Trophoblast cell (in vitro differentiated cells and primary cell): Measurements from ENCODE around the gene NANOS3.
A peak's percentile ranks its signal among the peaks of the same experiment; 100 is the strongest.

Source experiments
- DNase-seq, 2 donors: peaks; one replicate each; pipeline ENCODE4 v3.0.0-alpha.2; 2016
- H2AFZ ChIP-seq: 2 replicates; pipeline ENCODE4 v1.6.1; 2013; ENCODE audit warnings: low read length, moderate library complexity, mild to moderate bottlenecking; ENCODE audit not compliant: insufficient read depth, poor library complexity
- H2AK5ac ChIP-seq: 2 replicates; pipeline ENCODE4 v1.6.1; 2013; ENCODE audit warnings: mild to moderate bottlenecking, low read length
- H2BK120ac ChIP-seq: 2 replicates; pipeline ENCODE4 v1.6.1; 2013; ENCODE audit warnings: low read length, mild to moderate bottlenecking, moderate library complexity; ENCODE audit not compliant: insufficient read depth, poor library complexity
- H2BK12ac ChIP-seq: 2 replicates; pipeline ENCODE4 v1.6.1; 2013; ENCODE audit warnings: mild to moderate bottlenecking, low read length, moderate library complexity
- H2BK5ac ChIP-seq: 2 replicates; pipeline ENCODE4 v1.6.1; 2013; ENCODE audit warnings: low read length, low read depth, moderate library complexity, mild to moderate bottlenecking; ENCODE audit not compliant: poor library complexity
- H3K14ac ChIP-seq: 2 replicates; pipeline ENCODE4 v1.6.1; 2013; ENCODE audit warnings: mild to moderate bottlenecking, low read length
- H3K18ac ChIP-seq: 2 replicates; pipeline ENCODE4 v1.6.1; 2013; ENCODE audit warnings: mild to moderate bottlenecking, low read length
- H3K23ac ChIP-seq: 2 replicates; pipeline ENCODE4 v1.6.1; 2013; ENCODE audit warnings: low read length
- H3K27ac ChIP-seq: 2 replicates; pipeline ENCODE4 v1.5.1; 2013; ENCODE audit warnings: low read depth, mild to moderate bottlenecking, inconsistent platforms, low read length, moderate library complexity
- H3K27me3 ChIP-seq: 2 replicates; pipeline ENCODE4 v1.6.1; 2013; ENCODE audit warnings: inconsistent platforms, mild to moderate bottlenecking, low read length, moderate library complexity; ENCODE audit not compliant: insufficient read depth
- H3K36me3 ChIP-seq, 2 experiments: 1 replicate in 1 of 2; 2 replicates in 1 of 2; pipeline ENCODE4 v1.6.1; 2013; ENCODE audit warnings: low read length in 2 of 2, mild to moderate bottlenecking in 2 of 2, moderate library complexity in 1 of 2; ENCODE audit not compliant: insufficient read depth in 2 of 2, control insufficient read depth in 1 of 2
- H3K4ac ChIP-seq: 2 replicates; pipeline ENCODE4 v1.6.1; 2013; ENCODE audit warnings: low read depth, mild to moderate bottlenecking, low read length, moderate library complexity
- H3K4me1 ChIP-seq, 2 experiments: 1 replicate in 1 of 2; 2 replicates in 1 of 2; pipeline ENCODE4 v1.6.1; 2013; ENCODE audit warnings: low read length in 2 of 2, mild to moderate bottlenecking in 2 of 2, moderate library complexity in 1 of 2; ENCODE audit not compliant: insufficient read depth in 2 of 2, control insufficient read depth in 1 of 2
- H3K4me2 ChIP-seq: 2 replicates; pipeline ENCODE4 v1.6.1; 2013; ENCODE audit warnings: inconsistent platforms, mild to moderate bottlenecking, low read length, moderate library complexity
- H3K4me3 ChIP-seq: 2 replicates; pipeline ENCODE4 v1.5.1; 2013; ENCODE audit warnings: mild to moderate bottlenecking, low read depth, low read length, inconsistent platforms
- H3K79me1 ChIP-seq: one replicate; pipeline ENCODE4 v1.6.1; 2013; ENCODE audit warnings: low read length
- H3K79me2 ChIP-seq: 2 replicates; pipeline ENCODE4 v1.6.1; 2013; ENCODE audit warnings: low read length, mild to moderate bottlenecking; ENCODE audit not compliant: control insufficient read depth, insufficient read depth, poor library complexity
- H3K9ac ChIP-seq: 2 replicates; pipeline ENCODE4 v1.6.1; 2013; ENCODE audit warnings: mild to moderate bottlenecking, low read length
- H3K9me3 ChIP-seq: 2 replicates; pipeline ENCODE4 v1.6.1; 2013; ENCODE audit warnings: low read depth, mild to moderate bottlenecking, control low read depth, inconsistent platforms, low read length; ENCODE audit not compliant: insufficient read depth
- H4K12ac ChIP-seq: 2 replicates; pipeline ENCODE4 v1.6.1; 2013; ENCODE audit warnings: low read depth, mild to moderate bottlenecking, low read length, moderate library complexity
- H4K8ac ChIP-seq: 2 replicates; pipeline ENCODE4 v1.6.1; 2013; ENCODE audit warnings: low read depth, mild to moderate bottlenecking, low read length, moderate library complexity
- H4K91ac ChIP-seq: one replicate; pipeline ENCODE4 v1.6.1; 2013; ENCODE audit warnings: low read depth, mild to moderate bottlenecking, low read length, moderate library complexity
- WGBS: extraction: QIAGEN DNeasy Blood & Tissue Kit; methylation state at CpG from one replicate; pipeline ENCODE4 v1.1.7; 2013; ENCODE audit warnings: missing lambda C conversion rate; ENCODE audit not compliant: insufficient read length, insufficient coverage; ENCODE audit errors: extremely low coverage; 5-methylcytosine and 5-hydroxymethylcytosine counted together

The NANOS3 gene

GRCh38 chr19:13905634-13906520 lies 28.9 kb downstream of the NANOS3 start, which contains the start of the genes BRME1 and CC2D1A:
TSS of gene BRME1 (minus strand) at chr19:13906117. CDS start at chr19:13904892, 1,225 bp downstream.
TSS of gene CC2D1A (plus strand) at chr19:13906201. CDS start at chr19:13906442, 241 bp downstream.
- Histone ChIP-seq H3K4me2 (peak within 1 kb of the TSS; percentile 60), H4K8ac (peak within 1 kb of the TSS; percentile 84), H3K27ac (peak within 1 kb of the TSS; percentile 20), H2BK12ac (no peak within 1 kb of the TSS), H3K14ac (peak within 1 kb of the TSS; percentile 87), H4K91ac (peak within 1 kb of the TSS; percentile 76), H2BK120ac (peak within 1 kb of the TSS; percentile 29), H3K4me3 (peak within 1 kb of the TSS; percentile 94), H3K4ac (peak within 1 kb of the TSS; percentile 53), H3K9ac (peak within 1 kb of the TSS; percentile 86), H3K27me3 (no peaks in the 10 kb centered on the region), H2BK5ac (peak within 1 kb of the TSS; percentile 24), H3K9me3 (no peaks in the 10 kb centered on the region), H3K4me1 (peaks cover 3 to 8% of the 10 kb centered on the region in 2 experiments), H3K79me1 (peaks cover 5% of the 10 kb centered on the region), H3K79me2 (peaks cover 5% of the 10 kb centered on the region), H2AK5ac (peak within 1 kb of the TSS; percentile 64), H3K18ac (peak within 1 kb of the TSS; percentile 82), H2AFZ (peak within 1 kb of the TSS; percentile 95), H3K36me3 (peaks cover 0 to 6% of the 10 kb centered on the region in 2 experiments), H4K12ac (peak within 1 kb of the TSS; percentile 78), H3K23ac (no peak within 1 kb of the TSS)
- WGBS = no CpG with 5 or more reads among the region's 86 CpGs
- DNase-seq = peak; percentile 87 to 89

GRCh38 chr19:13906521-13906904 lies 29.6 kb downstream of the NANOS3 start:
- Histone ChIP-seq H3K27me3 (no peaks in the 10 kb centered on the region), H3K4me3 (peak overlapping the region; percentile 94), H2BK120ac (peak overlapping the region; percentile 29), H3K79me1 (peaks cover 5% of the 10 kb centered on the region), H3K4me1 (peaks cover 3 to 8% of the 10 kb centered on the region in 2 experiments), H3K9ac (no peak overlapping the region), H3K4me2 (peak overlapping the region; percentile 60), H2BK5ac (no peak overlapping the region), H3K79me2 (peaks cover 5% of the 10 kb centered on the region), H2AFZ (peak overlapping the region; percentile 95), H3K4ac (peak overlapping the region; percentile 48), H3K9me3 (no peaks in the 10 kb centered on the region), H4K8ac (peak overlapping the region; percentile 84), H3K23ac (no peak overlapping the region), H3K27ac (no peak overlapping the region), H3K14ac (peak overlapping the region; percentile 28), H2AK5ac (peak overlapping the region; percentile 64), H4K12ac (peak overlapping the region; percentile 31), H3K36me3 (peaks cover 0 to 6% of the 10 kb centered on the region in 2 experiments), H3K18ac (peak overlapping the region; percentile 82), H4K91ac (peak overlapping the region; percentile 76), H2BK12ac (no peak overlapping the region)
- DNase-seq = peak in 1 of 2 donors; percentile 4
- WGBS = no CpG with 5 or more reads among the region's 13 CpGs

GRCh38 chr19:13906910-13907309 lies 30.0 kb downstream of the NANOS3 start:
- WGBS = no CpG with 5 or more reads among the region's 5 CpGs
- Histone ChIP-seq H2BK120ac (no peak overlapping the region), H3K4ac (peak overlapping the region; percentile 27), H3K79me2 (peaks cover 5% of the 10 kb centered on the region), H3K9ac (no peak overlapping the region), H3K4me1 (peaks cover 3 to 8% of the 10 kb centered on the region in 2 experiments), H2BK5ac (no peak overlapping the region), H4K8ac (peak overlapping the region; percentile 84), H2AFZ (no peak overlapping the region), H3K27ac (no peak overlapping the region), H3K9me3 (no peaks in the 10 kb centered on the region), H2BK12ac (no peak overlapping the region), H4K12ac (peak overlapping the region; percentile 31), H3K23ac (no peak overlapping the region), H3K4me2 (peak overlapping the region; percentile 60), H3K36me3 (peaks cover 0 to 6% of the 10 kb centered on the region in 2 experiments), H3K4me3 (no peak overlapping the region), H3K18ac (peak overlapping the region; percentile 81), H3K79me1 (peaks cover 5% of the 10 kb centered on the region), H3K27me3 (no peaks in the 10 kb centered on the region), H2AK5ac (peak overlapping the region; percentile 64), H4K91ac (no peak overlapping the region), H3K14ac (peak overlapping the region; percentile 28)
- no peak for DNase-seq

GRCh38 chr19:13908674-13909073 lies 31.7 kb downstream of the NANOS3 start:
- no peak overlapping the region for H3K9ac ChIP-seq
- H3K9me3 ChIP-seq = no peaks in the 10 kb centered on the region
- H3K23ac ChIP-seq = no peak overlapping the region
- H3K4me2 ChIP-seq = no peak overlapping the region
- whole genome bisulfite sequencing = no CpG with 5 or more reads among the region's 8 CpGs
- H2BK120ac ChIP-seq = no peak overlapping the region
- no peak overlapping the region for H2AFZ ChIP-seq
- peaks cover 3 to 8% of the 10 kb centered on the region in 2 experiments for H3K4me1 ChIP-seq
- H3K36me3 ChIP-seq = peaks cover 14 to 21% of the 10 kb centered on the region in 2 experiments
- H2BK5ac ChIP-seq = no peak overlapping the region
- H3K4me3 ChIP-seq = no peak overlapping the region
- peaks cover 5% of the 10 kb centered on the region for H3K79me2 ChIP-seq
- no peak overlapping the region for H3K14ac ChIP-seq
- H3K18ac ChIP-seq = no peak overlapping the region
- no peak overlapping the region for H3K4ac ChIP-seq
- H3K27me3 ChIP-seq = no peaks in the 10 kb centered on the region
- no peak overlapping the region for H4K8ac ChIP-seq
- H4K12ac ChIP-seq = no peak overlapping the region
- no peak overlapping the region for H3K27ac ChIP-seq
- no peak overlapping the region for H2BK12ac ChIP-seq
- peaks cover 5% of the 10 kb centered on the region for H3K79me1 ChIP-seq
- H4K91ac ChIP-seq = no peak overlapping the region
- H2AK5ac ChIP-seq = no peak overlapping the region
- DNase-seq = no peak
